ENCODE measurements around the gene PRAMEF10. TPM values are rescaled to one million over a fixed set of nuclear protein-coding genes. Genes with fewer than 3 reads are reported as not detected.
"Not testable (repeated sequence)": the region's sequence is repeated elsewhere in the genome, so short reads cannot be mapped to it uniquely, and the experiment has no call there.

The PRAMEF10 gene, protein sequence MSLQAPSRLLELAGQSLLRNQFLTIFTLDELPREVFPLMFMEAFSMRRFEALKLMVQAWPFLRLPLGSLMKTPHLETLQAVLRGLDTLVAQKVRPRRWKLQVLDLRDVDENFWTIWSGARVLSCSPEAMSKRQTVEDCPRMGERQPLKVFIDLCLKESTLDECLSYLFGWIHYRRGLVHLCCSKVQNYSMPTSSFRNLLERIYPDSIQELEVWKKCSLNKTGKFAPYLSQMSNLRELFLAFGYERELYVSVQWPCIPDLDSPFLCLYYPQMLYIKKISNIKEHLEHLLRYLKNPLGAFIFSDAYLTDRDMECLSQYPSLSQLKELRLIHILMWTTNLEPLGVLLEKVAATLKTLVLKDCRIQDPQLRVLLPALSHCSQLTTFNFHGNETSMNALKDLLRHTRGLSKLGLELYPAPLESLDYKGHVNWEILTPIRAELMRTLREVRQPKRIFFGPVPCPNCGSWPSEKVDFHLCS
- not detected for total RNA-seq

DNA sequence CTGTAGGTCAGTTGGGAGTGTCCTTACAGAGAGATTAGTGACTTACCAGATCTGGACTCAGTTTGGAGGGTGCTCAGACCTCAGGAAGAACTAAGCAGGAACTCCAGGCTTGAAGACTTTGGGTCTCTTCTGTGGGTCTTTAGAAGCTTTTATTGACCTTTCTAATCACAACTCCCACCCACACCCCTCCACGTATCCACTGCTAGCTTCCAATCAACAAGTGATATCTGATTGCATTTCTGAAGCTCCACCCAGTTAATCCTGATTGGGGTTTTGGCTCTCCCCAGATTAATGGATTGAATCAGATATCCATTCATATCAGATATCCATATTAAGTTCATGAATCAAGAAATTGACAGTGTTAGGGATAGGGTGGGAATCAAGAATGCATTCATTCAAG lies at the start of gene PRAMEF10:
TSS of gene PRAMEF10 (minus strand) at position 101 of the 400 bp plus-strand sequence. CDS start 2,423 bp downstream, outside the sequence.
- H3K36me3 Mint-ChIP-seq; H3K9me3 Mint-ChIP-seq; H3K27ac Mint-ChIP-seq; DNase-seq; intact Hi-C loops (cut with micrococcal nuclease); POLR2A ChIA-PET; H3K4me3 Mint-ChIP-seq; CTCF ChIA-PET; H3K27me3 Mint-ChIP-seq; H3K4me1 Mint-ChIP-seq (ENCODE audit: low read depth): not testable (repeated sequence)

DNA sequence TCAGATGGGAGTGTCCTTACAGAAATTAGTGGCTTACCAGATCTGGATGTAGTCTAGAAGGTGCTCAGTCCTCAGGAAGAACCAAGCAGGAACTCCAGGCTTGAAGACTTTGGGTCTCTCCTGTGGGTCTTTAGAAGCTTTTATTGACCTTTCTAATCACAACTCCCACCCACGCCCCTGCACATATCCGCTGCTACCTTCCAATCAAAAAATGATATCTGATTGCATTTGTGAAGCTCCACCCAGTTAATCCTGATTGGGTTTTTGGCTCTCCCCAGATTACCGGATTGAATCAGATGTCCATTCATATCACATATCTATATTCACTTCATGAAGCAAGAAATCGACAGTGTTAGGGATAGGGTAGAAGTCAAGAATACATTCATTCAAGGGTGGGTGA lies 49.4 kb upstream of the PRAMEF10 start, which contains the start of gene PRAMEF6:
TSS of gene PRAMEF6 (minus strand) at position 101 of the 400 bp plus-strand sequence. CDS start 5,062 bp downstream, outside the sequence.
- H3K4me3 Mint-ChIP-seq; H3K36me3 Mint-ChIP-seq; H3K27ac Mint-ChIP-seq; DNase-seq; H3K4me1 Mint-ChIP-seq (ENCODE audit: low read depth); intact Hi-C loops (cut with micrococcal nuclease); CTCF ChIA-PET; POLR2A ChIA-PET; H3K9me3 Mint-ChIP-seq; H3K27me3 Mint-ChIP-seq: not testable (repeated sequence)

GRCh38 chr1:12924368-12924767 lies 26.3 kb upstream of the PRAMEF10 start:
- H3K27ac Mint-ChIP-seq; H3K4me1 Mint-ChIP-seq (ENCODE audit: low read depth); DNase-seq; H3K4me3 Mint-ChIP-seq; intact Hi-C loops (cut with micrococcal nuclease); POLR2A ChIA-PET; H3K27me3 Mint-ChIP-seq; CTCF ChIA-PET; H3K36me3 Mint-ChIP-seq; H3K9me3 Mint-ChIP-seq: not testable (repeated sequence)

- H3K27me3 Mint-ChIP-seq; POLR2A ChIA-PET; H3K27ac Mint-ChIP-seq; intact Hi-C loops (cut with micrococcal nuclease); H3K36me3 Mint-ChIP-seq; CTCF ChIA-PET; H3K4me3 Mint-ChIP-seq; DNase-seq; H3K9me3 Mint-ChIP-seq; H3K4me1 Mint-ChIP-seq (ENCODE audit: low read depth): not testable (repeated sequence)
Measured at GRCh38 chr1:12921749-12922148, 23.7 kb upstream of the PRAMEF10 start.

DNA sequence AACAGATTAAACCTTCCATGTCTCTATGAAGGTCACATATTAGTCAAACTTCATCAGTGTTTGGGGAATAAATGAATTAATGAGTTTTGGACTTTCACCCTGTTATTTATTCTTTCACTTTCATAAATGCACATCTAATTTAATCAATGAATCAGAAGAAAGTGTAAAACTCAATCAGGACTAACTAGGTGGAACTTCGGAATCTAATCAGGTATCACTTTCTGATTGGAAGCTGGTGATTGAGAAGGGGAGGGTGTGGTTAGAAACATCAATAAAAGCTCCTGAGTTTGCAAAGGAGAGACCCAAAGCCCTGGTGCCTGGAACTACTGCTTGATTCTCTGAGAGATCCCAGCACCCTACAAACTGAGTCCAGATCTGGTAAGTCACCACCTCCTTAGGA lies 18.2 kb upstream of the PRAMEF10 start, which contains the start of gene PRAMEF7:
TSS of gene PRAMEF7 (plus strand) at position 301 of the 400 bp plus-strand sequence. CDS start 1,083 bp downstream, outside the sequence.
- DNase-seq; H3K27ac Mint-ChIP-seq; POLR2A ChIA-PET; H3K36me3 Mint-ChIP-seq; H3K9me3 Mint-ChIP-seq; H3K4me1 Mint-ChIP-seq (ENCODE audit: low read depth); intact Hi-C loops (cut with micrococcal nuclease); H3K27me3 Mint-ChIP-seq; H3K4me3 Mint-ChIP-seq; CTCF ChIA-PET: not testable (repeated sequence)

DNA sequence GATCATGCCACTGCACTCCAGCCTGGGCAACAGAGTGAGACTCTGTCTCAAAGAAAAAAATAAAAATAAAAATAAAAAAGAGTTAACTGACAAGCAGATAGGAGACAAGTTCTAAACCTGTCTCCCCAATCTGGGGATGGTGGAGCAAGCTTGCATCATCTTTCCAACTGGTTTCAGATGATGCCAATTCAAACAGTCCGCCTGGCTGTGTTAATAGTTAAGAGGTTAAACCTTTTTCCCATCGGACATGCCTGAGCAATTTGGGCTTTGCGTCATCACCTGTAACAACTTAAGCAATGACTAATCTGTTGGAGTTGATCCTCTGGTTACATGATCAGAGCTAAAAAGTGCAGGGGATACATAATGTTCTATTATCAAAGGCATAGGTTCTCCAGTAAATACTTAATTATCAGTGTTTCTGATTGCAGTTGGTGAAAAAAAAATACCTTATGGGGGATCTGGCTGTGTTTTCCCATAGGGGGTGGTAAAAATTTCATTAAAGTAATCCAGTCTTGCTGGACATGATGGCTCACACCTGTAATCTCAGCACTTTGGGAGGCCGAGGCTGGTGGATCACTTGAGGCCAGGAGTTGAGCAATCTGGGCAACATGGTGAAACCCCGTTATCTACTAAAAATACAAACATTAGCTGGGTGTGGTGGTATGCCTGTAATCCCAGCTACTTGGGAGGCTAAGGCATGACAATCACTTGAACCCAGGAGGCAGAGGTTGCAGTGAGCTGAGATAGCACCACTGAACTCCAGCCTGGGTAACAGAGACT lies 5.9 kb upstream of the PRAMEF10 start:
- H3K36me3 Mint-ChIP-seq; H3K4me1 Mint-ChIP-seq (ENCODE audit: low read depth); H3K27me3 Mint-ChIP-seq; POLR2A ChIA-PET; DNase-seq; H3K27ac Mint-ChIP-seq; H3K9me3 Mint-ChIP-seq; CTCF ChIA-PET; H3K4me3 Mint-ChIP-seq; intact Hi-C loops (cut with micrococcal nuclease): not testable (repeated sequence)

DNA sequence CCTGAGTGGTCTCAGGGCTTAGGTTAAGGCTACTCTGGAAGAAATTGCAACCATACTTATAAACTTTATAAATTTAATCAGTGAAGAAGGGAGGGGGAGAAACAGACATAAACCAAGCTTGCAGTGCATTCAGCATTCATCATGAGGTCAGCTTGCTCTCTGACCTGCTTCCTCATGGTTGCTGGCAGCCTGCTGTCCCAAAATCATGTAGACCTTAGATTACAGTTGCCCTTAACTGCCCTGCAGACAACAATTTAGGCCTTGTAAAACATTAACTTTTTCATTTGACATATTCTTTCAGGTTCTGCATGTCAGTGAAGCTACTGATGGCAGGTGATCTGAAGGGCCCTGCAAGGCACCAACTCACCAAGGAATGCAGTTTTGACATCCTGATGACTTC lies 1.1 kb upstream of the PRAMEF10 start:
- H3K27me3 Mint-ChIP-seq; H3K4me1 Mint-ChIP-seq (ENCODE audit: low read depth); H3K9me3 Mint-ChIP-seq; H3K27ac Mint-ChIP-seq; intact Hi-C loops (cut with micrococcal nuclease); H3K4me3 Mint-ChIP-seq; POLR2A ChIA-PET; H3K36me3 Mint-ChIP-seq; CTCF ChIA-PET; DNase-seq: not testable (repeated sequence)

- intact Hi-C loops (cut with micrococcal nuclease); H3K4me3 Mint-ChIP-seq; CTCF ChIA-PET; H3K9me3 Mint-ChIP-seq; H3K36me3 Mint-ChIP-seq; H3K27ac Mint-ChIP-seq; DNase-seq; H3K4me1 Mint-ChIP-seq (ENCODE audit: low read depth); H3K27me3 Mint-ChIP-seq; POLR2A ChIA-PET: not testable (repeated sequence)
Measured at GRCh38 chr1:12886101-12886500, 12.0 kb downstream of the PRAMEF10 start, which contains the start of gene PRAMEF4. Gene PRAMEF4 (minus strand): TSS chr1:12886201. CDS start chr1:12883394, 2,807 bp downstream.

DNA sequence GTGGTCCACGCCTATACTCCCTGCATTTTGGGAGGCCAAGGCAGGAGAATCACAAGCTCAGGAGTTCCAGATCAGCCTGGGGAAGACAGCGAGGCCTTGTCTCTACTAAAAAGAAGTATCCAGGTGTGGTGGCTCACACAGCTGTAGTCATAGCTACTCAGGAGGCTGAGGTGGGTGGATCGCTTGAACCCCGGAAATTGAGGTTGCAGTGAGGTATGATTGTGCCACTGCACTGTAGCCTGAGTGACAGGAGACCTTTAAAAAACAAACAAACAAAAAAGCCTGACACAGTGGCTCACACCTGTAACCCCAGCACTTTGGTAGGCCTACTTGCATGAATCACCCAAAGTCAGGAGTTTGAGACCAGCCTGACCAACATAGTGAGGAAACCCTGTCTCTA lies 19.6 kb downstream of the PRAMEF10 start:
- POLR2A ChIA-PET; H3K4me3 Mint-ChIP-seq; H3K36me3 Mint-ChIP-seq; H3K27me3 Mint-ChIP-seq; H3K27ac Mint-ChIP-seq; H3K4me1 Mint-ChIP-seq (ENCODE audit: low read depth); intact Hi-C loops (cut with micrococcal nuclease); DNase-seq; CTCF ChIA-PET; H3K9me3 Mint-ChIP-seq: not testable (repeated sequence)

DNA sequence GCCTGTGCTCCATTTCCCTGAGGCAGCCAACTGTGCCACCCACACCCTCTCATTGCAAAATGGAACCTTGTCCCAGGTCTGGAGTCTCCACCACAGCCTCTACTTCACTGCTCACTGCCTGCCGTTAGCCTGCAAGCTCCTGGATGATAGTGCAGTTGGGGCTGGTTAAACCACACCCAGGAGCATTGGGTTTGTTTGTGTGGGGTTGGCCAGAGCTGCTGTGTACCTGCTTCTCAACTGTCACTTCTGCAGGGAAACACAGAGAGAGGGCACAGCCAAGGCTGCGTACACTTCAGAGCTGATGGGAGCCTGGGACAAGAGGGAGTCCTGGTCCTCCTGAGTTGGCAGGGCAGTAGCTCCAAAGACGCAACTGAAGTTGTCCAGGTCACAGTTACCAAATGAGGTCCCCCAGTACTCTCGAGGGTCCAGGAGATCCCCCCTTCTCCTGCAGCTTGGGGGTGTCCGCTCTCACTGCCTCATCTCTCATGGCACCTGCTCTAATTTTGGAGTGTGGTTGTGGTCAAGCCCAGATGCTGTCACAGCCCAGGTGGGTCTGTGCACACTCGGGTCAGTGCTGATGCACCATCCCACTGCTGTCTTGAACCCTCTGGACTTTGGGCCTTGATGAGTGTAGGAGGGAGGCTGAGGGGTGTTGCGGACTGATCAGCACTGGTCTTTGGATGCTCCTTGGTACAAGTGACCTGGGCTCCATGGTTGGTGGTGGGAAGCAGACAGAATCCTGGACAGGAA lies 34.8 kb downstream of the PRAMEF10 start:
- CTCF ChIA-PET; POLR2A ChIA-PET; H3K36me3 Mint-ChIP-seq; DNase-seq; intact Hi-C loops (cut with micrococcal nuclease); H3K27ac Mint-ChIP-seq; H3K9me3 Mint-ChIP-seq; H3K27me3 Mint-ChIP-seq; H3K4me3 Mint-ChIP-seq; H3K4me1 Mint-ChIP-seq (ENCODE audit: low read depth): not testable (repeated sequence)

- intact Hi-C loops (cut with micrococcal nuclease); H3K9me3 Mint-ChIP-seq; CTCF ChIA-PET: not testable (repeated sequence)
Measured at GRCh38 chr1:12856786-12857185, 41.3 kb downstream of the PRAMEF10 start, which contains the start of gene PRAMEF2. Gene PRAMEF2 (plus strand): TSS chr1:12857086. CDS start chr1:12859010, 1,924 bp downstream.

GRCh38 chr1:12851779-12852178 lies 46.3 kb downstream of the PRAMEF10 start:
- ChIA-PET POLR2A (no interaction called here), CTCF (no interaction called here)
- H3K36me3 Mint-ChIP-seq: peaks cover 1% of the 10 kb centered on the region
- H3K9me3 Mint-ChIP-seq: peaks cover 2% of the 10 kb centered on the region
- no peaks in the 10 kb centered on the region for H3K4me1 Mint-ChIP-seq (ENCODE audit: low read depth)
- no peak overlapping the region for H3K27ac Mint-ChIP-seq
- peaks cover 15% of the 10 kb centered on the region for H3K27me3 Mint-ChIP-seq
- no peak for DNase-seq
- intact Hi-C loops (cut with micrococcal nuclease): no loop called here
- no peak overlapping the region for H3K4me3 Mint-ChIP-seq

More at GRCh38 chr1:12856786-12857185, 41.3 kb downstream of the PRAMEF10 start, which contains the start of gene PRAMEF2:
- H3K4me3 Mint-ChIP-seq; H3K36me3 Mint-ChIP-seq; H3K27me3 Mint-ChIP-seq; DNase-seq; H3K4me1 Mint-ChIP-seq (ENCODE audit: low read depth); H3K27ac Mint-ChIP-seq; POLR2A ChIA-PET: not testable (repeated sequence)
